ENCODE measurements around the gene TRPV5. TPM values are rescaled to one million over a fixed set of nuclear protein-coding genes. Genes with fewer than 3 reads are reported as not detected.

TRPV5 gene
- total RNA-seq, 2 donors from 2014 or later, result not detected

GRCh38 chr7:142873871-142874270 is 59.7 kb downstream of the TRPV5 start:
- Mint-ChIP-seq H3K27me3 (peaks cover 27% of the 10 kb centered on the region), H3K36me3 (ENCODE audit: low read depth) (no peaks in the 10 kb centered on the region), H3K27ac (no peak overlapping the region), H3K4me3 (no peak overlapping the region), H3K4me1 (peaks cover 2% of the 10 kb centered on the region)
- H3K9me3 ChIP-seq (ENCODE audit: control insufficient read depth, low read length, poor library complexity, severe bottlenecking), result no peaks in the 10 kb centered on the region
- ATAC-seq (no peak), DNase-seq (no peak)

- no peaks in the 10 kb centered on the region for H3K36me3 Mint-ChIP-seq (ENCODE audit: low read depth)
- DNase-seq, result peak in 1 of 3 donors; percentile 21
Observed at GRCh38 chr7:142873281-142873784, 60.2 kb downstream of the TRPV5 start.

GRCh38 chr7:142872106-142872675 is 61.4 kb downstream of the TRPV5 start:
- H3K9me3 ChIP-seq (ENCODE audit: control insufficient read depth, low read length, poor library complexity, severe bottlenecking), result no peaks in the 10 kb centered on the region
- Mint-ChIP-seq H3K4me1 (peaks cover 7% of the 10 kb centered on the region), H3K36me3 (ENCODE audit: low read depth) (no peaks in the 10 kb centered on the region), H3K4me3 (no peak overlapping the region), H3K27me3 (peaks cover 11% of the 10 kb centered on the region), H3K27ac (no peak overlapping the region)
- ATAC-seq (no peak), DNase-seq (no peak)

More at GRCh38 chr7:142873281-142873784, 60.2 kb downstream of the TRPV5 start:
- peaks cover 22% of the 10 kb centered on the region for H3K27me3 Mint-ChIP-seq
- H3K4me3 Mint-ChIP-seq, result no peak overlapping the region
- H3K27ac Mint-ChIP-seq, result no peak overlapping the region
- no peaks in the 10 kb centered on the region for H3K9me3 ChIP-seq (ENCODE audit: control insufficient read depth, low read length, poor library complexity, severe bottlenecking)
- H3K4me1 Mint-ChIP-seq, result peaks cover 4% of the 10 kb centered on the region
- ATAC-seq, result peak; percentile 53

GRCh38 chr7:142871260-142872105 is 62.1 kb downstream of the TRPV5 start:
- H3K9me3 ChIP-seq (ENCODE audit: control insufficient read depth, low read length, poor library complexity, severe bottlenecking), result no peaks in the 10 kb centered on the region
- Mint-ChIP-seq H3K27me3 (peaks cover 11% of the 10 kb centered on the region), H3K36me3 (ENCODE audit: low read depth) (no peaks in the 10 kb centered on the region), H3K4me1 (peaks cover 8% of the 10 kb centered on the region), H3K27ac (no peak overlapping the region), H3K4me3 (no peak overlapping the region)
- no peak for DNase-seq
- no peak for ATAC-seq

- no peaks in the 10 kb centered on the region for H3K36me3 Mint-ChIP-seq (ENCODE audit: low read depth)
- ATAC-seq (no peak), DNase-seq (no peak)
- peaks cover 8% of the 10 kb centered on the region for H3K4me1 Mint-ChIP-seq
- H3K27ac Mint-ChIP-seq, result no peak overlapping the region
- peaks cover 7% of the 10 kb centered on the region for H3K27me3 Mint-ChIP-seq
- H3K4me3 Mint-ChIP-seq, result no peak overlapping the region
- H3K9me3 ChIP-seq (ENCODE audit: control insufficient read depth, low read length, poor library complexity, severe bottlenecking), result no peaks in the 10 kb centered on the region
Observed at GRCh38 chr7:142870566-142871259, 62.8 kb downstream of the TRPV5 start.

- DNase-seq (no peak), ATAC-seq (no peak)
- H3K4me3 Mint-ChIP-seq, result no peak overlapping the region
- no peaks in the 10 kb centered on the region for H3K36me3 Mint-ChIP-seq (ENCODE audit: low read depth)
- H3K27ac Mint-ChIP-seq, result no peak overlapping the region
- no peaks in the 10 kb centered on the region for H3K9me3 ChIP-seq (ENCODE audit: control insufficient read depth, low read length, poor library complexity, severe bottlenecking)
- peaks cover 8% of the 10 kb centered on the region for H3K4me1 Mint-ChIP-seq
- peaks cover 2% of the 10 kb centered on the region for H3K27me3 Mint-ChIP-seq
Observed at GRCh38 chr7:142870147-142870559, 63.4 kb downstream of the TRPV5 start.

- ATAC-seq, result no peak
- H3K27me3 Mint-ChIP-seq, result no peaks in the 10 kb centered on the region
- peaks cover 8% of the 10 kb centered on the region for H3K4me1 Mint-ChIP-seq
- no peak overlapping the region for H3K27ac Mint-ChIP-seq
- H3K36me3 Mint-ChIP-seq (ENCODE audit: low read depth), result no peaks in the 10 kb centered on the region
- no peak for DNase-seq
- H3K4me3 Mint-ChIP-seq, result no peak overlapping the region
- no peaks in the 10 kb centered on the region for H3K9me3 ChIP-seq (ENCODE audit: control insufficient read depth, low read length, poor library complexity, severe bottlenecking)
Observed at GRCh38 chr7:142869434-142869833, 64.1 kb downstream of the TRPV5 start.

- Mint-ChIP-seq H3K27me3 (no peaks in the 10 kb centered on the region), H3K27ac (no peak overlapping the region), H3K36me3 (ENCODE audit: low read depth) (no peaks in the 10 kb centered on the region), H3K4me3 (no peak overlapping the region), H3K4me1 (peaks cover 8% of the 10 kb centered on the region)
- ATAC-seq, result no peak
- no peaks in the 10 kb centered on the region for H3K9me3 ChIP-seq (ENCODE audit: control insufficient read depth, low read length, poor library complexity, severe bottlenecking)
- DNase-seq, result no peak
Observed at GRCh38 chr7:142868986-142869415, 64.5 kb downstream of the TRPV5 start.

- Mint-ChIP-seq H3K36me3 (ENCODE audit: low read depth) (no peaks in the 10 kb centered on the region), H3K27me3 (no peaks in the 10 kb centered on the region), H3K4me3 (no peak overlapping the region), H3K27ac (no peak overlapping the region), H3K4me1 (peaks cover 8% of the 10 kb centered on the region)
- no peak for ATAC-seq
- H3K9me3 ChIP-seq (ENCODE audit: control insufficient read depth, low read length, poor library complexity, severe bottlenecking), result no peaks in the 10 kb centered on the region
- no peak for DNase-seq
Observed at GRCh38 chr7:142868188-142868985, 65.2 kb downstream of the TRPV5 start.

GRCh38 chr7:142867398-142868187 is 66.0 kb downstream of the TRPV5 start:
- ATAC-seq (no peak), DNase-seq (no peak)
- H3K9me3 ChIP-seq (ENCODE audit: control insufficient read depth, low read length, poor library complexity, severe bottlenecking), result no peaks in the 10 kb centered on the region
- Mint-ChIP-seq H3K27me3 (no peaks in the 10 kb centered on the region), H3K4me3 (no peak overlapping the region), H3K36me3 (ENCODE audit: low read depth) (peaks cover 3% of the 10 kb centered on the region), H3K27ac (peak overlapping the region; percentile 8), H3K4me1 (peaks cover 8% of the 10 kb centered on the region)

- no peak for DNase-seq
- no peaks in the 10 kb centered on the region for H3K27me3 Mint-ChIP-seq
- ATAC-seq, result no peak
- H3K9me3 ChIP-seq (ENCODE audit: control insufficient read depth, low read length, poor library complexity, severe bottlenecking), result no peaks in the 10 kb centered on the region
- no peak overlapping the region for H3K4me3 Mint-ChIP-seq
- H3K4me1 Mint-ChIP-seq, result peaks cover 8% of the 10 kb centered on the region
- peak overlapping the region; percentile 8 for H3K27ac Mint-ChIP-seq
- H3K36me3 Mint-ChIP-seq (ENCODE audit: low read depth), result peaks cover 3% of the 10 kb centered on the region
Observed at GRCh38 chr7:142867097-142867378, 66.5 kb downstream of the TRPV5 start.

- peaks cover 3% of the 10 kb centered on the region for H3K36me3 Mint-ChIP-seq (ENCODE audit: low read depth)
- H3K27ac Mint-ChIP-seq, result no peak overlapping the region
- H3K4me1 Mint-ChIP-seq, result peaks cover 8% of the 10 kb centered on the region
- no peak overlapping the region for H3K4me3 Mint-ChIP-seq
- no peak for DNase-seq
- peak; percentile 28 for ATAC-seq
- no peaks in the 10 kb centered on the region for H3K27me3 Mint-ChIP-seq
- no peaks in the 10 kb centered on the region for H3K9me3 ChIP-seq (ENCODE audit: control insufficient read depth, low read length, poor library complexity, severe bottlenecking)
Observed at GRCh38 chr7:142866361-142867096, 67.0 kb downstream of the TRPV5 start.
